OCI-LY3 (cell line): ENCODE results near the gene HAGH.

Experiments used
- H2AFZ ChIP-seq: fragments of 200-600, 300-600 bp; shearing (Covaris generic); 2 replicates; pipeline ENCODE4 v1.6.0; 2014; ENCODE audit warnings: antibody characterized with exemption, low read depth, low read length
- H3K27ac ChIP-seq: fragments of 200-600, 300-600 bp; sonication (generic); 2 replicates; pipeline ENCODE4 v1.5.1; 2014; ENCODE audit warnings: mild to moderate bottlenecking, low read length, moderate library complexity, mixed read lengths
- H3K27me3 ChIP-seq: fragments of 200-600, 300-600 bp; sonication (generic); 2 replicates; pipeline ENCODE4 v1.6.1; 2014; ENCODE audit warnings: low read depth, low read length, mixed read lengths
- H3K36me3 ChIP-seq: fragments of 200-600, 300-600 bp; sonication (generic); replicated peaks from 2 replicates; pipeline ENCODE3; 2014; ENCODE audit warnings: low read depth, low read length, mixed read lengths
- H3K4me1 ChIP-seq: fragments of 300-600, 200-600 bp; sonication (generic); 2 replicates; pipeline ENCODE4 v1.6.1; 2014; ENCODE audit warnings: low read length, mixed read lengths
- H3K4me2 ChIP-seq: fragments of 200-600, 300-600 bp; sonication (generic); 2 replicates; pipeline ENCODE4 v1.6.1; 2014; ENCODE audit warnings: low read length, mixed read lengths
- H3K4me3 ChIP-seq: fragments of 300-600, 200-600 bp; sonication (generic); 2 replicates; pipeline ENCODE4 v1.5.1; 2014; ENCODE audit warnings: antibody characterized with exemption, mild to moderate bottlenecking, low read length, moderate library complexity
- H3K79me2 ChIP-seq: fragments of 300-600, 200-600 bp; shearing (Covaris generic); 2 replicates; pipeline ENCODE4 v1.6.1; 2014; ENCODE audit warnings: mild to moderate bottlenecking, low read length, mixed read lengths
- H3K9ac ChIP-seq: fragments of 300-600, 200-600 bp; shearing (Covaris generic); 2 replicates; pipeline ENCODE4 v1.6.0; 2014; ENCODE audit warnings: mild to moderate bottlenecking, low read length, moderate library complexity
- H3K9me3 ChIP-seq: fragments of 200-600, 300-600 bp; shearing (Covaris generic); 2 replicates; pipeline ENCODE4 v1.6.1; 2014; ENCODE audit warnings: low read length, mixed read lengths; ENCODE audit not compliant: insufficient read depth
- H4K20me1 ChIP-seq: fragments of 200-600, 300-600 bp; sonication (generic); 2 replicates; pipeline ENCODE4 v1.6.1; 2016; ENCODE audit warnings: low read length, mixed read lengths; ENCODE audit not compliant: insufficient read depth
- CTCF ChIP-seq: fragments of 200-600, 300-600 bp; sonication (generic); IDR thresholded peaks from 2 replicates; pipeline ENCODE4 v1.5.1; 2014; ENCODE audit warnings: antibody characterized with exemption, low read length, low read depth
- EZH2phosphoT487 ChIP-seq: fragments of 200-600 bp; shearing (Covaris generic); IDR thresholded peaks from 2 replicates; pipeline ENCODE4 v1.6.1; 2018; ENCODE audit warnings: antibody characterized with exemption, mixed run types, low read depth

The HAGH gene

DNA sequence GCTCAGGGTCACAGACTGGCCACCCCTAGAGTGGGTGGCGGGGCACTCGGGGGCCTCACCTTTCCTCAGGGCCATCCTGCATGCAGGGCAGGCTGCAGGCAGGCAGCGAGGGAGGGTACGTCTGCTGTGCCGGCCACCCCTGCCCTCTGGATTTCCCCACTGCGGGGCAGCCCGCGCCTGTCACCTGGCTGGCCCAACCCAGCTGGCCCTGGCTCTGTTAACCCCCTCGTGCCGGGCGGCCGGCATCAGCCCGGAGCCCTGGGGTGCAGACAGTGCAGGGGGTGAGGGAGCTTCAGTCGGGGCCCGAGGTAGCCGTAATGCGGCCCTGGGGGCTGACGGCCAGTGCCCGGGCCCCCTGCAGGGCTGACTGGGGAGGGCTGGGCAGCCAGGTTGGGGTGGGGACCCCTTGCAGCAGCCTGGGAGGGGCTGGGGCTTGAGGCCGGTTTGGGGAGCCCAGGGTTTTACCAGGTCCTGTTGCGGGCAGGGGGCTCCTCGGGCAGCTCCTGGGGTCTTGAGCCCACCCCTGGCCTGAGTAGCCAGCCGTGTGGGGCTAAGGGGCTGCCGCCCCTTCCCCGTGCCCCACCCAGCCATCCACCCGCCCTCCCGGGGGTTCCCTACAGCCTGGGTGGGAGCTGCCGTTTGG lies 32.9 kb downstream of the HAGH start, which contains the start of gene IGFALS:
TSS of gene IGFALS (minus strand) at position 128 of the 643 bp plus-strand sequence. CDS start at position 75, 53 bp downstream.
- Histone ChIP-seq H3K79me2 (no peaks in the 10 kb centered on the region), H3K4me3 (no peak within 1 kb of the TSS)

GRCh38 chr16:1792836-1793577 lies 33.6 kb downstream of the HAGH start:
- Histone ChIP-seq H3K4me2 (no peak overlapping the region), H3K27ac (no peak overlapping the region), H3K79me2 (no peaks in the 10 kb centered on the region), H3K9ac (no peak overlapping the region), H3K36me3 (no peaks in the 10 kb centered on the region), H3K4me1 (no peaks in the 10 kb centered on the region), H3K4me3 (no peak overlapping the region), H2AFZ (no peak overlapping the region), H4K20me1 (no peaks in the 10 kb centered on the region), H3K9me3 (no peaks in the 10 kb centered on the region), H3K27me3 (no peaks in the 10 kb centered on the region)
- TF ChIP-seq CTCF, result no peak

More for the DNA sequence above, 32.9 kb downstream of the HAGH start, which contains the start of gene IGFALS:
- no peaks in the 10 kb centered on the region for H3K36me3 ChIP-seq
- H3K4me2 ChIP-seq, result no peak within 1 kb of the TSS
- TF ChIP-seq CTCF, result no peak
- H3K27me3 ChIP-seq, result no peaks in the 10 kb centered on the region
- no peaks in the 10 kb centered on the region for H4K20me1 ChIP-seq
- H3K9ac ChIP-seq, result no peak within 1 kb of the TSS
- H2AFZ ChIP-seq, result no peak within 1 kb of the TSS
- H3K4me1 ChIP-seq, result no peaks in the 10 kb centered on the region
- H3K27ac ChIP-seq, result no peak within 1 kb of the TSS
- no peaks in the 10 kb centered on the region for H3K9me3 ChIP-seq

DNA sequence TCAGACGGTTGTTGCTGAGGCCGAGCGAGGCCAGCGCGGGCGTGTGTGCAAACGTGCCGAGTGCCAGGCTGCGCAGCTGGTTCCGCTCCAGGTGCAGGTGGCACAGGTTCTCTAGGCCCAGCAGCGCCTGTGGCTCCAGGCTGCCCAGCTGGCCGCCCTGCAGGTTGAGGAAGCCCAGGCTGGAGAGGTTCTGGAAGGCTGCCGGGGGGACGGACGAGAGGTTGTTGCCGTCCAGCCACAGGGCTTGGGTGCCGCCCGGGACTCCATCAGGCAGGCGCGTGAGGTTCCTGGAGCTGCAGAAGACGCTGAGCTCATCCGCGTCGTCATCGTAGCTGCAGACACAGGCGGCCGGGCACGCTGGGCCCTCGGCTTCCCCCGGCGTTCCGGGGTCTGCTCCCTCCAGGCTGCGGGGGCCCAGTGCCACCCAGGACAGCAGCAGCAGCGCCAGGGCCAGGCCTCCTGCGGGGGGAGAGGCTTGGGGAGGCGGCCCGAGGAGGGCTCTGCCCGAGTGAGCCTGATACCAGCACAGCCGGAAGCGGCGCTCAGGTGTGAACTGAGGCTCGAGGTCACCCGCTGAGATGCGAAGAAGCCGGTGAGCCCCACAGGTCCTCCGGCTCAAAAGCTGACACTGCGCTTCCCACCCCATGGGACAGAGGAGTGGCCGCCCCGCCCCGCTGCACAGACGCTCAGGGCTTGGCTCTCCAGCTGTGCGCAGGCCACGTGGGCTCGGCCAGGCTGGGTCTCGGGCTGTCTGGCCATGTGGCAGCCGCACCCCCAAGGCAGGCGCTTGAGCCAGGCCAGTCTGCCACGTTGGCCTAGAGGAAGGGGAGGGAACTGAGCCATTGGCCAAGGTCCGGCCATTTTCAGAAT lies 34.4 kb downstream of the HAGH start:
- Histone ChIP-seq H4K20me1 (no peaks in the 10 kb centered on the region), H3K36me3 (no peaks in the 10 kb centered on the region), H3K4me2 (no peak overlapping the region), H3K4me3 (no peak overlapping the region), H3K27me3 (no peaks in the 10 kb centered on the region), H3K79me2 (peaks cover 6% of the 10 kb centered on the region; the same call in 1 of the 2 replicates), H3K4me1 (no peaks in the 10 kb centered on the region), H3K27ac (no peak overlapping the region), H3K9me3 (no peaks in the 10 kb centered on the region), H2AFZ (no peak overlapping the region), H3K9ac (no peak overlapping the region)
- TF ChIP-seq EZH2phosphoT487, result no peak
- TF ChIP-seq CTCF, result no peak
